Ascending aorta (tissue), 2 donors: Measurements from ENCODE around the gene ATP2B3. TPM values are rescaled to one million over a fixed set of nuclear protein-coding genes. Genes with fewer than 3 reads are reported as not detected.

Experiments
- DNase-seq, 2 donors: peaks; one replicate each; pipeline ENCODE4 v3.0.0-alpha.2; 2019; ENCODE audit warnings: low spot score in 2 of 2
- H3K27ac ChIP-seq, 2 donors: fragments of 200-600 bp; sonication (generic); one replicate each; pipeline ENCODE4 v1.5.1; 2016 to 2017; ENCODE audit warnings: mild to moderate bottlenecking in 1 of 2
- H3K27me3 ChIP-seq: fragments of 200-600 bp; sonication (generic); one replicate; pipeline ENCODE4 v1.5.1; 2017
- H3K36me3 ChIP-seq, 2 donors: fragments of 200-600 bp; sonication (generic); one replicate each; pipeline ENCODE4 v1.5.1; 2016
- H3K4me1 ChIP-seq, 2 donors: fragments of 200-600 bp; sonication (generic); one replicate each; pipeline ENCODE4 v1.5.1; 2016 to 2017; ENCODE audit warnings: mild to moderate bottlenecking in 1 of 2
- H3K4me3 ChIP-seq, 2 donors: fragments of 200-600 bp; sonication (generic); one replicate each; pipeline ENCODE4 v1.5.1; 2016 to 2017; ENCODE audit warnings: mild to moderate bottlenecking in 1 of 2
- H3K9me3 ChIP-seq, 2 donors: fragments of 200-600 bp; sonication (generic); one replicate each; pipeline ENCODE4 v1.5.1; 2016
- CTCF ChIP-seq, 3 experiments: fragments of 200-600 bp in 2 of 3; fragments of 450-650 bp in 1 of 3; sonication (generic) in 2 of 3; IDR thresholded peaks; one replicate each; pipeline ENCODE4 v1.5.1; 2016 to 2019; ENCODE audit warnings: antibody characterized with exemption in 3 of 3, mild to moderate bottlenecking in 1 of 3, moderate library complexity in 1 of 3
- intact Hi-C: fragments of 100-400 bp; cut with DNase I; formaldehyde crosslinking; loops from one replicate; pipeline ENCODE4 v1.15.1; 2023
- total RNA-seq: library from RNA; depleted of rRNA; stranded (reverse); fragments of >200 nt; gene quantifications from one replicate; pipeline ENCODE4 v1.1.0, GENCODE V29; 2016

The ATP2B3 gene
- 0.32 TPM for total RNA-seq

- TF ChIP-seq CTCF (IDR thresholded peaks at IDR 0.05) = no peak
- no peak for DNase-seq
- intact Hi-C loops = loop anchor here (5.0 to 10.0 kb wide), 2 partner anchors 180 to 437 kb away; no protein-coding TSS in a partner anchor
Measured at GRCh38 chrX:153517423-153517822, at the start of gene ATP2B3. Gene ATP2B3, plus strand, starts transcription at chrX:153517642. Its CDS starts 18,606 bp downstream, at chrX:153536248.

GRCh38 chrX:153468008-153468580 is 49.3 kb upstream of the ATP2B3 start:
- no peak for DNase-seq
- H3K27me3 ChIP-seq = no peaks in the 10 kb centered on the region

More at GRCh38 chrX:153517423-153517822, at the start of gene ATP2B3:
- Histone ChIP-seq H3K4me1 (no peaks in the 10 kb centered on the region), H3K27ac (no peak within 1 kb of the TSS), H3K36me3 (no peaks in the 10 kb centered on the region), H3K9me3 (no peaks in the 10 kb centered on the region), H3K4me3 (no peak within 1 kb of the TSS), H3K27me3 (peaks cover 8% of the 10 kb centered on the region)

GRCh38 chrX:153469811-153470410 is 47.5 kb upstream of the ATP2B3 start:
- H3K27me3 ChIP-seq = no peaks in the 10 kb centered on the region
- peaks cover 0 to 1% of the 10 kb centered on the region in 2 donors for H3K36me3 ChIP-seq
- peak overlapping the region; percentile 55 to 57 for H3K27ac ChIP-seq
- H3K4me1 ChIP-seq = peaks cover 0 to 15% of the 10 kb centered on the region in 2 donors
- no peaks in the 10 kb centered on the region for H3K9me3 ChIP-seq
- peak overlapping the region; percentile 55 to 69 for H3K4me3 ChIP-seq
- intact Hi-C loops = loop anchor here (5.0 to 10.0 kb wide), 3 partner anchors 127 to 905 kb away; partner anchors contain the start of genes CCNQ, EMD, FLNA and ZNF275
- peak in 1 of 3 experiments; percentile 11 for TF ChIP-seq CTCF (IDR thresholded peaks at IDR 0.05)
- no peak for DNase-seq

More at GRCh38 chrX:153468008-153468580, 49.3 kb upstream of the ATP2B3 start:
- no peak overlapping the region for H3K27ac ChIP-seq
- no peaks in the 10 kb centered on the region for H3K9me3 ChIP-seq
- intact Hi-C loops = loop anchor here (10.0 kb wide), 1 partner anchor 133 kb away; the partner anchor contains the start of gene ZNF275
- H3K4me1 ChIP-seq = peaks cover 0 to 11% of the 10 kb centered on the region in 2 donors
- no peak overlapping the region for H3K4me3 ChIP-seq
- H3K36me3 ChIP-seq = peaks cover 0 to 6% of the 10 kb centered on the region in 2 donors
- no peak for TF ChIP-seq CTCF (IDR thresholded peaks at IDR 0.05)

- Histone ChIP-seq H3K27me3 (no peaks in the 10 kb centered on the region), H3K4me1 (peaks cover 0 to 22% of the 10 kb centered on the region in 2 donors), H3K9me3 (no peaks in the 10 kb centered on the region), H3K4me3 (peak within 1 kb of the TSS; percentile 55 to 69), H3K27ac (peak within 1 kb of the TSS; percentile 74 to 80), H3K36me3 (no peaks in the 10 kb centered on the region)
- peak; percentile 62 to 82 (median 81) for TF ChIP-seq CTCF (IDR thresholded peaks at IDR 0.05)
- peak; percentile 61 to 94 for DNase-seq
- intact Hi-C loops = loop anchor here (1.0 to 10.0 kb wide), 4 partner anchors 25 to 904 kb away; partner anchors contain the start of genes CCNQ, EMD and FLNA
Measured at GRCh38 chrX:153470411-153471363, 46.8 kb upstream of the ATP2B3 start, which contains the start of gene HAUS7. Gene HAUS7, minus strand, starts transcription at chrX:153470576. Its CDS starts 19 bp downstream, at chrX:153470557.

GRCh38 chrX:153471663-153472280 is 45.7 kb upstream of the ATP2B3 start:
- no peak for TF ChIP-seq CTCF (IDR thresholded peaks at IDR 0.05)
- Histone ChIP-seq H3K27me3 (no peaks in the 10 kb centered on the region), H3K36me3 (no peaks in the 10 kb centered on the region), H3K4me3 (no peak overlapping the region), H3K9me3 (no peaks in the 10 kb centered on the region), H3K27ac (peak overlapping the region; percentile 74 to 80), H3K4me1 (peaks cover 4 to 29% of the 10 kb centered on the region in 2 donors)
- no peak for DNase-seq
- intact Hi-C loops = loop anchor here (1.0 to 10.0 kb wide), 4 partner anchors 24 to 903 kb away; partner anchors contain the start of genes CCNQ, EMD and FLNA
